HEK293 (cell line): Measurements from ENCODE around the gene KCTD2.

Source experiments
- BCL11A ChIP-seq: fragments of 450-650 bp; formaldehyde crosslinking; IDR thresholded peaks from 2 replicates; pipeline ENCODE4 v1.5.1; 2016; ENCODE audit warnings: low read depth, missing biosample characterization, missing genetic modification characterization
- GLIS2 ChIP-seq: fragments of 450-650 bp; formaldehyde crosslinking; IDR thresholded peaks from 2 replicates; pipeline ENCODE4 v1.5.1; 2016; ENCODE audit warnings: missing biosample characterization, missing genetic modification characterization
- KLF7 ChIP-seq: fragments of 450-650 bp; formaldehyde crosslinking; IDR thresholded peaks from 2 replicates; pipeline ENCODE4 v1.5.1; 2016; ENCODE audit warnings: missing biosample characterization, missing genetic modification characterization, borderline replicate concordance
- ZBTB21 ChIP-seq: fragments of 450-650 bp; formaldehyde crosslinking; IDR thresholded peaks from 2 replicates; pipeline ENCODE4 v1.5.1; 2017; ENCODE audit warnings: missing biosample characterization, missing genetic modification characterization
- ZBTB48 ChIP-seq: fragments of 450-650 bp; formaldehyde crosslinking; IDR thresholded peaks from 2 replicates; pipeline ENCODE4 v1.5.1; 2016; ENCODE audit warnings: missing biosample characterization, missing genetic modification characterization
- ZNF155 ChIP-seq: fragments of 450-650 bp; formaldehyde crosslinking; IDR thresholded peaks from 2 replicates; pipeline ENCODE4 v1.5.1; 2016; ENCODE audit warnings: missing biosample characterization, missing genetic modification characterization
- ZNF157 ChIP-seq: fragments of 450-650 bp; formaldehyde crosslinking; IDR thresholded peaks from 2 replicates; pipeline ENCODE4 v1.5.1; 2016; ENCODE audit warnings: missing biosample characterization, missing genetic modification characterization
- ZNF214 ChIP-seq: fragments of 450-650 bp; formaldehyde crosslinking; IDR thresholded peaks from 2 replicates; pipeline ENCODE4 v1.5.1; 2017; ENCODE audit warnings: missing biosample characterization, mild to moderate bottlenecking, missing genetic modification characterization, borderline replicate concordance
- ZNF24 ChIP-seq: fragments of 450-650 bp; formaldehyde crosslinking; IDR thresholded peaks from 2 replicates; pipeline ENCODE4 v1.5.1; 2016; ENCODE audit warnings: missing biosample characterization, missing genetic modification characterization
- ZNF366 ChIP-seq: fragments of 450-650 bp; formaldehyde crosslinking; conservative IDR thresholded peaks from 2 replicates; pipeline ENCODE4 v1.5.1; 2016; ENCODE audit warnings: missing biosample characterization, missing genetic modification characterization
- ZNF404 ChIP-seq: fragments of 450-650 bp; formaldehyde crosslinking; IDR thresholded peaks from 2 replicates; pipeline ENCODE4 v1.5.1; 2017; ENCODE audit warnings: missing biosample characterization, missing genetic modification characterization
- ZNF560 ChIP-seq: fragments of 450-650 bp; formaldehyde crosslinking; IDR thresholded peaks from 2 replicates; pipeline ENCODE4 v1.5.1; 2017; ENCODE audit warnings: missing biosample characterization, missing genetic modification characterization, borderline replicate concordance
- ZNF610 ChIP-seq: fragments of 450-650 bp; formaldehyde crosslinking; IDR thresholded peaks from 2 replicates; pipeline ENCODE4 v1.5.1; 2016; ENCODE audit warnings: missing biosample characterization, missing genetic modification characterization, borderline replicate concordance
- ZNF623 ChIP-seq: fragments of 450-650 bp; formaldehyde crosslinking; IDR thresholded peaks from 2 replicates; pipeline ENCODE4 v1.5.1; 2016; ENCODE audit warnings: missing biosample characterization, missing genetic modification characterization
- ZNF654 ChIP-seq: fragments of 450-650 bp; formaldehyde crosslinking; IDR thresholded peaks from 2 replicates; pipeline ENCODE4 v1.5.1; 2016; ENCODE audit warnings: low read depth, missing biosample characterization, missing genetic modification characterization
- ZNF670 ChIP-seq: fragments of 450-650 bp; formaldehyde crosslinking; IDR thresholded peaks from 2 replicates; pipeline ENCODE4 v1.5.1; 2016; ENCODE audit warnings: missing biosample characterization, missing genetic modification characterization, low read depth
- ZNF701 ChIP-seq: fragments of 450-650 bp; formaldehyde crosslinking; IDR thresholded peaks from 2 replicates; pipeline ENCODE4 v1.5.1; 2016; ENCODE audit warnings: missing biosample characterization, missing genetic modification characterization
- ZNF707 ChIP-seq: fragments of 450-650 bp; formaldehyde crosslinking; IDR thresholded peaks from 2 replicates; pipeline ENCODE4 v1.5.1; 2016; ENCODE audit warnings: missing biosample characterization, missing genetic modification characterization
- ZNF76 ChIP-seq: fragments of 450-650 bp; formaldehyde crosslinking; IDR thresholded peaks from 2 replicates; pipeline ENCODE4; 2016; ENCODE audit warnings: low read depth, missing biosample characterization, missing genetic modification characterization, borderline replicate concordance
- ZNF776 ChIP-seq: fragments of 450-650 bp; formaldehyde crosslinking; IDR thresholded peaks from 2 replicates; pipeline ENCODE4 v1.5.0; 2017; ENCODE audit warnings: missing biosample characterization, missing genetic modification characterization, borderline replicate concordance
- ZNF777 ChIP-seq: fragments of 450-650 bp; formaldehyde crosslinking; IDR thresholded peaks from 2 replicates; pipeline ENCODE4 v1.5.1; 2017; ENCODE audit warnings: missing biosample characterization, missing genetic modification characterization, borderline replicate concordance
- TF ChIP-seq, protein P1 (sequence below): fragments of 450-650 bp; formaldehyde crosslinking; IDR thresholded peaks from 2 replicates; pipeline ENCODE4 v1.5.1; 2017; ENCODE audit warnings: missing biosample characterization, missing genetic modification characterization
- TF ChIP-seq, protein P2 (sequence below): fragments of 450-650 bp; formaldehyde crosslinking; IDR thresholded peaks from 2 replicates; pipeline ENCODE4 v1.5.1; 2017; ENCODE audit warnings: missing biosample characterization, missing genetic modification characterization
- TF ChIP-seq, protein P3 (sequence below): fragments of 450-650 bp; formaldehyde crosslinking; IDR thresholded peaks from 2 replicates; pipeline ENCODE4 v1.5.1; 2016; ENCODE audit warnings: missing biosample characterization, missing genetic modification characterization
- TF ChIP-seq, protein P4 (sequence below): fragments of 450-650 bp; formaldehyde crosslinking; optimal IDR thresholded peaks from 2 replicates; pipeline ENCODE3; 2016; ENCODE audit warnings: missing biosample characterization, mild to moderate bottlenecking, missing genetic modification characterization
- TF ChIP-seq, protein P5 (sequence below): fragments of 450-650 bp; formaldehyde crosslinking; IDR thresholded peaks from 2 replicates; pipeline ENCODE4 v1.5.1; 2016; ENCODE audit warnings: missing biosample characterization, missing genetic modification characterization
- TF ChIP-seq, protein P6 (sequence below): fragments of 450-650 bp; formaldehyde crosslinking; IDR thresholded peaks from 2 replicates; pipeline ENCODE4 v1.5.1; 2016; ENCODE audit warnings: missing biosample characterization, missing genetic modification characterization
- TF ChIP-seq, protein P7 (sequence below): fragments of 450-650 bp; IDR thresholded peaks from 2 replicates; pipeline ENCODE4 v1.5.1; 2018; ENCODE audit warnings: missing biosample characterization, missing genetic modification characterization

KCTD2 gene

DNA sequence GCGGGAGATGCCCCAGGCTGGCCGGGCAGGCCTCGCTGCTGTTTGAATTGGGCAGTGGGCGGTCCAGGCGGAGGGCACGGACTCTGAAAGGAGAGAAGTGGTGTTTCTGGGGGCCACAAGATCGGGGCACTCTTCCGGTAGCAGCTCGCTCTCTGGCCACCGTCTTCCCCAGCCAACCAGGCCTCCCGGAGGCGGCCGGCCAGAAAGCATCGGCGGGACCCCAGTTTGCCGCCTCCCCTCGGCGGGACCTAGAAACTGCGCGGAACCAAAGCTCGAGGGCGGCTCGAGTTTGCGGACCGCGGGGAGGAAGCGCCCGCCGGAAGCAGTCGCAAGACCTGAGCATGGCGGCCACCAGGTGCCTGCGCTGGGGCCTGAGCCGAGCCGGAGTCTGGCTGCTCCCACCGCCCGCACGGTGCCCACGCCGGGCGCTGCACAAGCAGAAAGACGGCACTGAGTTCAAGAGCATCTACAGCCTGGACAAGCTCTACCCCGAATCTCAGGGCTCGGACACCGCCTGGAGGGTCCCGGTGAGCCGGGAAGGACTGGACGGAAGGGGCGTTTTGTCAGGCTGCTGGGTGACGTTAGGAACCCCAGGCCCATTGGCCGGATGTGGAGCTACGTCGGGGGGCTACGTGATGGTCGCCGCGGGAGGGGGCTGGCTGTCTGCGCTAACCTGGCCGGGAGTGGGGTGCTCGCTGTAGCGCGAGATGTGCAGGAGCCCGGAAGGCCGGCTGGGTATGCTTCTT, 34.5 kb upstream of the KCTD2 start, which contains the start of gene MRPL58 (continued):
- TF ChIP-seq, protein P1, sequence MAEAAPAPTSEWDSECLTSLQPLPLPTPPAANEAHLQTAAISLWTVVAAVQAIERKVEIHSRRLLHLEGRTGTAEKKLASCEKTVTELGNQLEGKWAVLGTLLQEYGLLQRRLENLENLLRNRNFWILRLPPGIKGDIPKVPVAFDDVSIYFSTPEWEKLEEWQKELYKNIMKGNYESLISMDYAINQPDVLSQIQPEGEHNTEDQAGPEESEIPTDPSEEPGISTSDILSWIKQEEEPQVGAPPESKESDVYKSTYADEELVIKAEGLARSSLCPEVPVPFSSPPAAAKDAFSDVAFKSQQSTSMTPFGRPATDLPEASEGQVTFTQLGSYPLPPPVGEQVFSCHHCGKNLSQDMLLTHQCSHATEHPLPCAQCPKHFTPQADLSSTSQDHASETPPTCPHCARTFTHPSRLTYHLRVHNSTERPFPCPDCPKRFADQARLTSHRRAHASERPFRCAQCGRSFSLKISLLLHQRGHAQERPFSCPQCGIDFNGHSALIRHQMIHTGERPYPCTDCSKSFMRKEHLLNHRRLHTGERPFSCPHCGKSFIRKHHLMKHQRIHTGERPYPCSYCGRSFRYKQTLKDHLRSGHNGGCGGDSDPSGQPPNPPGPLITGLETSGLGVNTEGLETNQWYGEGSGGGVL, result peak; percentile 25; the same call in 1 of the 2 replicates
- TF ChIP-seq, protein P2, sequence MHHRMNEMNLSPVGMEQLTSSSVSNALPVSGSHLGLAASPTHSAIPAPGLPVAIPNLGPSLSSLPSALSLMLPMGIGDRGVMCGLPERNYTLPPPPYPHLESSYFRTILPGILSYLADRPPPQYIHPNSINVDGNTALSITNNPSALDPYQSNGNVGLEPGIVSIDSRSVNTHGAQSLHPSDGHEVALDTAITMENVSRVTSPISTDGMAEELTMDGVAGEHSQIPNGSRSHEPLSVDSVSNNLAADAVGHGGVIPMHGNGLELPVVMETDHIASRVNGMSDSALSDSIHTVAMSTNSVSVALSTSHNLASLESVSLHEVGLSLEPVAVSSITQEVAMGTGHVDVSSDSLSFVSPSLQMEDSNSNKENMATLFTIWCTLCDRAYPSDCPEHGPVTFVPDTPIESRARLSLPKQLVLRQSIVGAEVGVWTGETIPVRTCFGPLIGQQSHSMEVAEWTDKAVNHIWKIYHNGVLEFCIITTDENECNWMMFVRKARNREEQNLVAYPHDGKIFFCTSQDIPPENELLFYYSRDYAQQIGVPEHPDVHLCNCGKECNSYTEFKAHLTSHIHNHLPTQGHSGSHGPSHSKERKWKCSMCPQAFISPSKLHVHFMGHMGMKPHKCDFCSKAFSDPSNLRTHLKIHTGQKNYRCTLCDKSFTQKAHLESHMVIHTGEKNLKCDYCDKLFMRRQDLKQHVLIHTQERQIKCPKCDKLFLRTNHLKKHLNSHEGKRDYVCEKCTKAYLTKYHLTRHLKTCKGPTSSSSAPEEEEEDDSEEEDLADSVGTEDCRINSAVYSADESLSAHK, result peak; percentile 67
- TF ChIP-seq ZNF214 (tag by site-specific recombination), result no peak
- no peak for TF ChIP-seq ZNF404
- TF ChIP-seq ZBTB48, result peak; percentile 73; the same call in 1 of the 2 replicates
- TF ChIP-seq ZNF157, result no peak
- TF ChIP-seq BCL11A (tag by site-specific recombination), result peak; percentile 12
- no peak for TF ChIP-seq ZNF155 (tag by site-specific recombination)
- TF ChIP-seq, protein P3, sequence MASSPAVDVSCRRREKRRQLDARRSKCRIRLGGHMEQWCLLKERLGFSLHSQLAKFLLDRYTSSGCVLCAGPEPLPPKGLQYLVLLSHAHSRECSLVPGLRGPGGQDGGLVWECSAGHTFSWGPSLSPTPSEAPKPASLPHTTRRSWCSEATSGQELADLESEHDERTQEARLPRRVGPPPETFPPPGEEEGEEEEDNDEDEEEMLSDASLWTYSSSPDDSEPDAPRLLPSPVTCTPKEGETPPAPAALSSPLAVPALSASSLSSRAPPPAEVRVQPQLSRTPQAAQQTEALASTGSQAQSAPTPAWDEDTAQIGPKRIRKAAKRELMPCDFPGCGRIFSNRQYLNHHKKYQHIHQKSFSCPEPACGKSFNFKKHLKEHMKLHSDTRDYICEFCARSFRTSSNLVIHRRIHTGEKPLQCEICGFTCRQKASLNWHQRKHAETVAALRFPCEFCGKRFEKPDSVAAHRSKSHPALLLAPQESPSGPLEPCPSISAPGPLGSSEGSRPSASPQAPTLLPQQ (tag by site-specific recombination), result peak; percentile 68
- TF ChIP-seq ZNF701 (tag by site-specific recombination), result no peak
- peak; percentile 56; the same call in 1 of the 2 replicates for TF ChIP-seq ZNF366
- peak; percentile 66; the same call in 1 of the 2 replicates for TF ChIP-seq ZNF24 (tag by site-specific recombination)
- no peak for TF ChIP-seq ZNF670 (tag by site-specific recombination)
- TF ChIP-seq KLF7, result peak; percentile 72; the same call in 1 of the 2 replicates
- TF ChIP-seq ZBTB21, result peak; percentile 75
- TF ChIP-seq ZNF776, result no peak
- TF ChIP-seq ZNF777 (tag by site-specific recombination), result peak; percentile 28; the same call in 1 of the 2 replicates
- peak; percentile 83; the same call in 1 of the 2 replicates for TF ChIP-seq ZNF76
- no peak for TF ChIP-seq ZNF560
- TF ChIP-seq, protein P4, sequence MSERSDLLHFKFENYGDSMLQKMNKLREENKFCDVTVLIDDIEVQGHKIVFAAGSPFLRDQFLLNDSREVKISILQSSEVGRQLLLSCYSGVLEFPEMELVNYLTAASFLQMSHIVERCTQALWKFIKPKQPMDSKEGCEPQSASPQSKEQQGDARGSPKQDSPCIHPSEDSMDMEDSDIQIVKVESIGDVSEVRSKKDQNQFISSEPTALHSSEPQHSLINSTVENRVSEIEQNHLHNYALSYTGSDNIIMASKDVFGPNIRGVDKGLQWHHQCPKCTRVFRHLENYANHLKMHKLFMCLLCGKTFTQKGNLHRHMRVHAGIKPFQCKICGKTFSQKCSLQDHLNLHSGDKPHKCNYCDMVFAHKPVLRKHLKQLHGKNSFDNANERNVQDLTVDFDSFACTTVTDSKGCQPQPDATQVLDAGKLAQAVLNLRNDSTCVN (tag by site-specific recombination), result peak; percentile 65
- TF ChIP-seq, protein P5, sequence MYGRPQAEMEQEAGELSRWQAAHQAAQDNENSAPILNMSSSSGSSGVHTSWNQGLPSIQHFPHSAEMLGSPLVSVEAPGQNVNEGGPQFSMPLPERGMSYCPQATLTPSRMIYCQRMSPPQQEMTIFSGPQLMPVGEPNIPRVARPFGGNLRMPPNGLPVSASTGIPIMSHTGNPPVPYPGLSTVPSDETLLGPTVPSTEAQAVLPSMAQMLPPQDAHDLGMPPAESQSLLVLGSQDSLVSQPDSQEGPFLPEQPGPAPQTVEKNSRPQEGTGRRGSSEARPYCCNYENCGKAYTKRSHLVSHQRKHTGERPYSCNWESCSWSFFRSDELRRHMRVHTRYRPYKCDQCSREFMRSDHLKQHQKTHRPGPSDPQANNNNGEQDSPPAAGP (tag by site-specific recombination), result peak; percentile 78
- TF ChIP-seq ZNF623 (tag by site-specific recombination), result 0 out of 2 replicates have a peak, but pooled peaks have one; percentile 25
- peak; percentile 92 for TF ChIP-seq GLIS2 (tag by site-specific recombination)
- TF ChIP-seq ZNF610 (tag by site-specific recombination), result peak; percentile 83
- TF ChIP-seq ZNF707 (tag by site-specific recombination), result peak; percentile 50
- TF ChIP-seq, protein P6, sequence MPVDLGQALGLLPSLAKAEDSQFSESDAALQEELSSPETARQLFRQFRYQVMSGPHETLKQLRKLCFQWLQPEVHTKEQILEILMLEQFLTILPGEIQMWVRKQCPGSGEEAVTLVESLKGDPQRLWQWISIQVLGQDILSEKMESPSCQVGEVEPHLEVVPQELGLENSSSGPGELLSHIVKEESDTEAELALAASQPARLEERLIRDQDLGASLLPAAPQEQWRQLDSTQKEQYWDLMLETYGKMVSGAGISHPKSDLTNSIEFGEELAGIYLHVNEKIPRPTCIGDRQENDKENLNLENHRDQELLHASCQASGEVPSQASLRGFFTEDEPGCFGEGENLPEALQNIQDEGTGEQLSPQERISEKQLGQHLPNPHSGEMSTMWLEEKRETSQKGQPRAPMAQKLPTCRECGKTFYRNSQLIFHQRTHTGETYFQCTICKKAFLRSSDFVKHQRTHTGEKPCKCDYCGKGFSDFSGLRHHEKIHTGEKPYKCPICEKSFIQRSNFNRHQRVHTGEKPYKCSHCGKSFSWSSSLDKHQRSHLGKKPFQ (tag by site-specific recombination), result no peak
- TF ChIP-seq, protein P7, sequence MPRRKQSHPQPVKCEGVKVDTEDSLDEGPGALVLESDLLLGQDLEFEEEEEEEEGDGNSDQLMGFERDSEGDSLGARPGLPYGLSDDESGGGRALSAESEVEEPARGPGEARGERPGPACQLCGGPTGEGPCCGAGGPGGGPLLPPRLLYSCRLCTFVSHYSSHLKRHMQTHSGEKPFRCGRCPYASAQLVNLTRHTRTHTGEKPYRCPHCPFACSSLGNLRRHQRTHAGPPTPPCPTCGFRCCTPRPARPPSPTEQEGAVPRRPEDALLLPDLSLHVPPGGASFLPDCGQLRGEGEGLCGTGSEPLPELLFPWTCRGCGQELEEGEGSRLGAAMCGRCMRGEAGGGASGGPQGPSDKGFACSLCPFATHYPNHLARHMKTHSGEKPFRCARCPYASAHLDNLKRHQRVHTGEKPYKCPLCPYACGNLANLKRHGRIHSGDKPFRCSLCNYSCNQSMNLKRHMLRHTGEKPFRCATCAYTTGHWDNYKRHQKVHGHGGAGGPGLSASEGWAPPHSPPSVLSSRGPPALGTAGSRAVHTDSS (tag by site-specific recombination), result no peak
- TF ChIP-seq ZNF654 (tag by site-specific recombination), result no peak
